Spleen (tissue), 11 donors: ENCODE results near the gene GUCA2B. TPM values are rescaled to one million over a fixed set of nuclear protein-coding genes. Genes with fewer than 3 reads are reported as not detected.

Experiments used
- DNase-seq: peaks from one replicate; pipeline ENCODE4 v3.0.0-alpha.2; 2020
- H3K27ac ChIP-seq, 8 donors: fragments of 200-600 bp; sonication (generic) in 7 of 8; 1 replicate in 4 of 8; 2 replicates in 4 of 8; pipeline versions ENCODE4 v1.5.0 to v1.8.0; 2016 to 2021; ENCODE audit warnings: inconsistent platforms in 4 of 8, mild to moderate bottlenecking in 4 of 8, moderate library complexity in 1 of 8
- H3K27me3 ChIP-seq, 7 donors: fragments of 200-600 bp; sonication (generic) in 6 of 7; replicated peaks in 1 of 7; 1 replicate in 4 of 7; 2 replicates in 3 of 7; pipeline versions ENCODE4 v1.5.0 to v1.8.0; 2016 to 2021; ENCODE audit warnings: inconsistent platforms in 3 of 7, mild to moderate bottlenecking in 1 of 7
- H3K36me3 ChIP-seq, 6 donors: fragments of 200-600 bp; sonication (generic) in 5 of 6; 1 replicate in 4 of 6; 2 replicates in 2 of 6; pipeline versions ENCODE4 v1.5.0 to v1.8.0; 2016 to 2021; ENCODE audit warnings: inconsistent platforms in 2 of 6
- H3K4me1 ChIP-seq, 6 donors: fragments of 200-600 bp; sonication (generic) in 5 of 6; 1 replicate in 3 of 6; 2 replicates in 3 of 6; pipeline versions ENCODE4 v1.5.0 to v1.8.0; 2016 to 2021; ENCODE audit warnings: inconsistent platforms in 3 of 6
- H3K4me3 ChIP-seq, 8 donors: fragments of 200-600 bp; sonication (generic) in 7 of 8; 1 replicate in 4 of 8; 2 replicates in 4 of 8; pipeline versions ENCODE4 v1.5.0 to v1.8.0; 2016 to 2021; ENCODE audit warnings: inconsistent platforms in 4 of 8, mild to moderate bottlenecking in 4 of 8, moderate library complexity in 2 of 8
- H3K9me3 ChIP-seq, 8 donors: fragments of 200-600 bp; sonication (generic) in 7 of 8; 1 replicate in 4 of 8; 2 replicates in 4 of 8; pipeline versions ENCODE4 v1.5.0 to v1.8.0; 2016 to 2021; ENCODE audit warnings: inconsistent platforms in 4 of 8
- CTCF ChIP-seq, 11 experiments: fragments of 200-600 bp in 7 of 11; fragments of 450-650 bp in 4 of 11; sonication (generic) in 4 of 11; IDR thresholded peaks in 8 of 11; conservative IDR thresholded peaks in 3 of 11; 1 replicate in 7 of 11; 2 replicates in 4 of 11; pipeline versions ENCODE4 v1.4.0 to v1.8.0; 2016 to 2021; ENCODE audit warnings: antibody characterized with exemption in 11 of 11, inconsistent platforms in 4 of 11, mild to moderate bottlenecking in 1 of 11
- POLR2A ChIP-seq, 3 donors: fragments of 450-650 bp; IDR thresholded peaks; one replicate each; pipeline ENCODE4 v1.5.1; 2017; ENCODE audit warnings: antibody characterized with exemption in 3 of 3, mild to moderate bottlenecking in 1 of 3
- POLR2AphosphoS5 ChIP-seq, 3 donors: sonication (generic); formaldehyde crosslinking; IDR thresholded peaks; one replicate each; pipeline ENCODE4 v1.5.1; 2017; ENCODE audit warnings: antibody characterized with exemption in 3 of 3
- WGBS, 5 donors: extraction: QIAGEN DNeasy Blood & Tissue Kit in 3 of 5; methylation state at CpG; one replicate each; pipeline versions ENCODE4 v1.1.5 to v1.1.7; 2013 to 2018; 5-methylcytosine and 5-hydroxymethylcytosine counted together
- intact Hi-C: fragments of 100-400 bp; cut with DNase I; formaldehyde crosslinking; loops from one replicate; pipeline ENCODE4 v1.15.0; 2023; ENCODE audit warnings: low total_unique reads
- polyA plus RNA-seq, 3 donors: library from polyadenylated mRNA; stranded (reverse); fragments of 200-250 nt; gene quantifications; one replicate each; pipeline ENCODE4 v1.2.1, GENCODE V29; 2013
- total RNA-seq, 7 donors: library from RNA; depleted of rRNA in 3 of 7; stranded (reverse); fragments of >200 nt in 3 of 7; fragmentation: NEBNext Ultra II Directional in 4 of 7; extraction: Animal tissue kit (Norgen Biotek cat#: 25700) in 4 of 7; gene quantifications; one replicate each; pipeline versions ENCODE4 v1.1.0 to v1.2.1, GENCODE V29; 2016 to 2021
- donor health status: healthy with polysubstance abuse.
- donor health status: DM: no; HTN: no; CAD: no; lungs with moderate emphysema.
- donor health status: DM: no; HTN: no; CAD: no.
- donor health status: Bipolar disorder and iron deficiency.
- donor health status: healthy.
- donor health status: DM: no; HTN: no; CAD: no.
- donor health status: DM: yes; HTN: yes; CAD: no.

The GUCA2B gene
- total and polyA plus RNA-seq, 10 donors = not detected

- no peak overlapping the region for H3K27ac ChIP-seq
- H3K27me3 ChIP-seq = peaks cover 0 to 36% (median 0%) of the 10 kb centered on the region in 7 donors
- no peaks in the 10 kb centered on the region for H3K9me3 ChIP-seq
- intact Hi-C loops = loop anchor here (10.0 kb wide), 1 partner anchor 565 kb away; no protein-coding TSS in a partner anchor
- no peak overlapping the region for H3K4me3 ChIP-seq
- H3K36me3 ChIP-seq = no peaks in the 10 kb centered on the region
- no peak for TF ChIP-seq CTCF (IDR thresholded peaks at IDR 0.05 in 8 of 11, conservative IDR thresholded peaks at IDR 0.05 in 3 of 11)
- no peak for TF ChIP-seq POLR2AphosphoS5 (IDR thresholded peaks at IDR 0.05)
- TF ChIP-seq POLR2A (IDR thresholded peaks at IDR 0.05) = no peak
- H3K4me1 ChIP-seq = peaks cover 0 to 10% (median 0%) of the 10 kb centered on the region in 6 donors
- no peak for DNase-seq
- 87 to 98% (median 95%) methylated on average over 2 of the region's 2 CpGs for WGBS, 5 donors
These were observed 13.0 kb upstream of the GUCA2B start for GRCh38 chr1:42140191-42140590.

GRCh38 chr1:42141978-42142377 is 11.2 kb upstream of the GUCA2B start:
- Histone ChIP-seq H3K9me3 (no peaks in the 10 kb centered on the region), H3K27me3 (peaks cover 0 to 53% (median 4%) of the 10 kb centered on the region in 7 donors), H3K4me1 (peaks cover 0 to 21% (median 6%) of the 10 kb centered on the region in 6 donors), H3K36me3 (no peaks in the 10 kb centered on the region), H3K4me3 (no peak overlapping the region), H3K27ac (no peak overlapping the region)
- TF ChIP-seq CTCF (IDR thresholded peaks at IDR 0.05 in 8 of 11, conservative IDR thresholded peaks at IDR 0.05 in 3 of 11) (no peak), POLR2A (IDR thresholded peaks at IDR 0.05) (no peak), POLR2AphosphoS5 (IDR thresholded peaks at IDR 0.05) (no peak)
- WGBS, 5 donors = 71 to 91% (median 87%) methylated on average over 5 of the region's 5 CpGs
- no peak for DNase-seq
- intact Hi-C loops = loop anchor here (10.0 kb wide), 1 partner anchor 567 kb away; no protein-coding TSS in a partner anchor

GRCh38 chr1:42142894-42143675 is 10.1 kb upstream of the GUCA2B start:
- no peak overlapping the region for H3K4me3 ChIP-seq
- H3K36me3 ChIP-seq = no peaks in the 10 kb centered on the region
- H3K4me1 ChIP-seq = peaks cover 0 to 24% (median 8%) of the 10 kb centered on the region in 6 donors
- TF ChIP-seq POLR2A (IDR thresholded peaks at IDR 0.05) (no peak), CTCF (IDR thresholded peaks at IDR 0.05 in 8 of 11, conservative IDR thresholded peaks at IDR 0.05 in 3 of 11) (no peak), POLR2AphosphoS5 (IDR thresholded peaks at IDR 0.05) (no peak)
- intact Hi-C loops = loop anchor here (10.0 kb wide), 1 partner anchor 568 kb away; no protein-coding TSS in a partner anchor
- H3K9me3 ChIP-seq = no peaks in the 10 kb centered on the region
- no peak for DNase-seq
- H3K27ac ChIP-seq = no peak overlapping the region
- WGBS, 5 donors = 37 to 52% (median 49%) methylated on average over 4 of the region's 4 CpGs
- H3K27me3 ChIP-seq = peaks cover 0 to 56% (median 4%) of the 10 kb centered on the region in 7 donors
